Measurements from ENCODE around the gene MAPK10.

- TF ChIP-seq CREB1 (IDR thresholded peaks at IDR 0.05; ENCODE audit: low read depth) (no peak), CEBPB (IDR thresholded peaks at IDR 0.05) (no peak)
These were observed 38.3 kb upstream of the MAPK10 start for GRCh38 chr4:86398187-86398586.

Measured in Ishikawa (cell line).